GM18526 (cell line): Measurements from ENCODE around the gene KCNIP4.

Source experiments
- POLR2A ChIP-seq: IDR thresholded peaks from 3 replicates; pipeline ENCODE4 v1.6.1; 2011; ENCODE audit not compliant: insufficient read length; ENCODE audit errors: extremely low read depth

KCNIP4 gene

DNA sequence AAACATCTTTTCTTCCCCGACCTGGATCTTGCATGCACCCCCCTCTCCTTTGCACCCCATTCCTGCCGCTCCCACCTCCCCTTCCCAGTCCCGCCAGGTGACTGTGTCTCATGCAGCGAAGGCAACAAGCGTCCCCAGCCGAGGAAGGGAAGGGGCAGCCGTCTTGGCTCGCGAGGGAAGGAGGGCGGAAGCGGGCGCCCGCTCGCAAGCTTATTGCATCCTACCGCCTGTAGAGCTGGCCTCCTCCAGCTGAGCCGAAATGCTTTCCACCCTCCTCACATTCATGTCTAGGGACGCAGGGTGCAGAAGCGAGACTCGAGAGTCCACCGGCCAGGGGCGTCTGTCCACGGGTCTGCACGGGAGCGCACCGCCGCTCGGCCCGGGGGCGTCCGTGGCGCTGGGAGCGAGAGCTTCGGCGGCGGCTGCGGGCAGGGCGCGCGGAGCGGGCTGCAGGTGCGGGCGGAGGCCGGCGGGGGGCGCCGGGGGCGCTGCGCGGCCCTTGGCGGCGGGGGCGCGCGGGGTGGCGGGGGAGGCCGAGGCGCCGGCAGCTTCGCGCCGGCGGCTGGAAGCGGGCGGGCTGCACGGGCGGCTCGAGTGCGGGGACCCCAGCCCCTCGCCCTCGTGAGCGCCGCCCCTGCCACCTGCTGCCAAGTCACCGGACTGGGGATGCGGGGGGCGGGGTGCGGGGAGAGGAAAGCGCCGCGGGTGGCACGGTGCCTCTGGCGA, at the start of gene KCNIP4:
Gene KCNIP4 (minus strand): TSS at position 426 of the 726 bp plus-strand sequence.
- TF ChIP-seq POLR2A = no peak

DNA sequence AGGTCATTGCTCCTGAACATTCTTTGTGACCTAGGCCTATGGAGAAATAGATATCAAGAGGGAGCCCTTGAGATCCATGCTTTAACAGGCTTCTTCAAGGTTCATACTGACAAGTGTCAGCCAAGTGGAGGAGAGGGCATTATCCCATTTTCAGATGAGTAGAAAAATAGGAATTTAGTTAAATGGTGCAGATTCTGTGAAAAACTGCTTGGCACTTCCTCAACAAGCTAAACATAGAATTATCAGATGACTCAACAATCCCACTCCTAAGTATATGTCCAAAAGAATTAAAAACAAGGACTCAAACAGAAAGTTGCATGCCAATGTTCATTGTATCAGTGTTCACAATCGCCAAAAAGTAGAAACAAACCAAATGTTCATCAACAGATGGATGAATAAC, 43.8 kb upstream of the KCNIP4 start:
- TF ChIP-seq POLR2A = no peak

DNA sequence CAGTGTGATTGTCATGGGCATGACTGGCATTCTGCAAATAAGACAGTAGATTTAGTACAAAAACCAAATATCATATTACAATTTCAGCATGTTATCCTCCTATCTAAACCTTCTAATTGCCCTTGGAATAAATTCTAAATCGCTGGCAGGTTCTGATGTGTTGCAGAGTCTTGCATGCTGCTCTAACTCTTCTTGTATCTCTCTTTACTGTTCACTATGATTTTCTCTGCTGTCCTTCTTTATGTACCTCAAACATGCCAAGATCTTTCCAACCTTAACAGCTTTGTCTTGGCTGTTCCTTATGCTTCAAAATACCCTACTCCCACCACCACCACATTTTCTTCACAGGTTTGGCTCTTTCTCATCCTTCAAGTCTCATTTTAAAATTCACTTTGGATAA, 43.0 kb upstream of the KCNIP4 start:
- no peak for TF ChIP-seq POLR2A

DNA sequence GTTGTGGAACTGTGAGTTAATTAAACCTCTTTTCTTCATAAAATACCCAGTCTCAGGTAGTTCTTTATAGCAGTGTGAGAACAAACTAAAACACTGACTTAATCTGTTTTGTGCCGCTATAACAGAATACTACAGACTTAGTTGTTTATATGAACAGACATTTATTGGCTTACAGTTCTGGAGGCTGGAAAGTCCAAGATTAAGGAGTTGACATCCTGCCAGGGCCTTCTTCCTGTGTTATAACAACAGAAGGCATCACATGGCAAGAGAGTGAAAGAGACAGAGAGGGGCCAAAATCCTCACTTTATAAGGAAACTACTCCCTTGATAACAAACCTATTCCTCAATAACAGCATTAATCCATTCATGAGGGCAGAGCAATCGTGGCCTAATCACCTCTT, 42.5 kb upstream of the KCNIP4 start:
- TF ChIP-seq POLR2A = no peak

DNA sequence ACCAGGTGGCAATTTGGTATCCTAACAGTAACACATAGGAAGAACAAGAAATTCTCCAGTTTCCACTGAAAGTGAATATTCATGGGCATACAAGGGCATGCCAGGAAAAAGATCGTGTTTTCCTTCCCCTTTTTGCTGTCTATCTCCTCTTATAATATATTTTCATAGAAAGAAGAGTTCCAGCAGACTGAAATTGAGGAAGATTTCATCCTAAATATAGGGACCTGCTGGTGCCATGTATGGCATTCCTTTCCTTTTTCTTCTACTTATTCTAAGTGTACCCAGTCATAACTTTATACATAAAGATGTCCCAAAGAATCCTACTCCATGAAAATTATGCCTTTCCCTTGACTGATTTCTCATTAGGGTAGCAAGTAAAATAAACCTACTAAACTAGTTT, 40.8 kb upstream of the KCNIP4 start:
- no peak for TF ChIP-seq POLR2A

- no peak for TF ChIP-seq POLR2A
These were observed 37.7 kb upstream of the KCNIP4 start for GRCh38 chr4:21986307-21986706.

- no peak for TF ChIP-seq POLR2A
These were observed 33.5 kb upstream of the KCNIP4 start for GRCh38 chr4:21982087-21982486.

DNA sequence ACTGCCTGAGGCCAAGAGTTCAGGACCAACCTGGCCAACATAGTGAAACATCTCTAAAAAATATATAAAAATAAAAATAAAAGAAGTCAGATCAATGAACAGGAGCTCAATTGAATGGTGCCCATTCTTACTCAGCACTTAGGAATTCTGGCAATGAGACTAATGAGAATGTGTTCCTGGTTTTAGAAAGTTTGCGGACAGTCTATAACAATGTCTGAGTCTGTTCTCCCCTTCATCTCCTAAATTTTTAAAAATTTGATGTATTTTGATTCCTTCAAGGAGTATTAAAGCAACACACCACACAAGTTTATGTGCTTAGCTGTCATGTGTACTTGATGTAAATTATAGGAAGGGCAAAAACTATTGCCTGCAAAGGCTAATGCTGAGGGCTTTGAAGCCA, 30.6 kb upstream of the KCNIP4 start:
- TF ChIP-seq POLR2A = no peak

- no peak for TF ChIP-seq POLR2A
These were observed 27.6 kb upstream of the KCNIP4 start for GRCh38 chr4:21976166-21976565.

- TF ChIP-seq POLR2A = no peak
These were observed 25.3 kb upstream of the KCNIP4 start for GRCh38 chr4:21973850-21974249.

DNA sequence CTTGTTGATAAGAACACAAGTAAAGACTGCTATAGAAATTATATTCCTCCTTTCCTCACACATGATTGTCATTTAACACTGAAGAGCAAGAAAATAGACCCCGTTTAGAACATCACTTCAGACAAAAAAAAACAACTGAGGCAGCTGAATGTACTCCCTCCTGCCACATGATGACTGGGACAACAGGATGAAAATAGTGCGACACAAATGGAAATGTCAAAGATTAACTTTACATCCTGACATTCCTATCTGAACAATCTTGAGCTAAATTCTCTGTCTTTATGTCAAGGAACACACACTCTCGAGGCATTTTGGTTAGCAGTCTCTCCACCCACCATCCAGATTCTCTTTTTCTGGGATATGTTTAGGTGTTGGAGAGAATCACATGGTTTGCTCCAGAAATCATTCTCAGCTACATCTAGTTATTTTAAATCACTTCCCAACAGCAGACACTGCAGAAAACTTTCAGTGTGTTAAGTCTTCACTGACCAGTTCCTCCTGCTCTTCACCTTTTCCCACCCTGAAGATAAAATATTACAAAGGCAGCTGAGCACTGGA, 16.3 kb upstream of the KCNIP4 start:
- no peak for TF ChIP-seq POLR2A

GRCh38 chr4:21962691-21963090, 14.1 kb upstream of the KCNIP4 start:
- TF ChIP-seq POLR2A = no peak

GRCh38 chr4:21960793-21961192, 12.2 kb upstream of the KCNIP4 start:
- TF ChIP-seq POLR2A = no peak

DNA sequence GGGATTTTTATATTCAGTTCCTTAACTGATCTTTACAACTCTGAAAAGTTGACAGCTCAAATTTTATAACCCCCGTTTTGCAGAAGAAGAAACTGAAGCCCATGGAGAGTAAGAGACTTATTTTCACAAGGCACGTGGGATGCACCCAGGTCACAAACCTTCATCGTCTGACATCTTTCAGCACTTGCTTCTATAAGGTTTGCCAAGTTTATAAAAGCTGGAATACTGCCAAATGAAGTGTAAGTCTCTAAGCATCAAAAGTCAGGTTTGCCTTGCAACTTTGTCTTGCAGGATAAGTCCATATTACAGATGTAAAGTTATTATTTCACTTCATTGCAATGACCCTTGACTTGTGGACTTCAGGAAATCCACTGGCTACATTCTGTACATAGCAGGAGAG, 6.3 kb upstream of the KCNIP4 start:
- TF ChIP-seq POLR2A = no peak

GRCh38 chr4:21953653-21954052, 5.1 kb upstream of the KCNIP4 start:
- TF ChIP-seq POLR2A = no peak

DNA sequence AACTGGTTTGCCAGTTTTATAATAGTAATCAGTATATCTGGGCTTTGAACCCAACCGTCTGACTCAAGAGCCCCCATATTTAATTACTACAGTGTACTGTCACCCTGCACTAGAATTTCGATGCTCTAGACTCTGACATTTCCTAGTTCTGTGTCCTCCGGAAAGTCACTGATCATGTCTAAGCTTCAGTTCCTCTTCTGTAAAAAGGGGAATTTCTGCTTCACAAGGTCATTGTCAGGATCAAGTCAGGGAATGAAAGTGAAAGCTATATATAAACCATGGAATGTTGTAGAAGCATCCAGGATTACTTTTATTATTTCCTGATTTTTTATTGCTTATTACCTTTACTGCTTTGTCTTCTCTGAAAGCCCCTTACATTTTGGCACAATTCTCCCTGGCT, 4.0 kb upstream of the KCNIP4 start:
- no peak for TF ChIP-seq POLR2A

DNA sequence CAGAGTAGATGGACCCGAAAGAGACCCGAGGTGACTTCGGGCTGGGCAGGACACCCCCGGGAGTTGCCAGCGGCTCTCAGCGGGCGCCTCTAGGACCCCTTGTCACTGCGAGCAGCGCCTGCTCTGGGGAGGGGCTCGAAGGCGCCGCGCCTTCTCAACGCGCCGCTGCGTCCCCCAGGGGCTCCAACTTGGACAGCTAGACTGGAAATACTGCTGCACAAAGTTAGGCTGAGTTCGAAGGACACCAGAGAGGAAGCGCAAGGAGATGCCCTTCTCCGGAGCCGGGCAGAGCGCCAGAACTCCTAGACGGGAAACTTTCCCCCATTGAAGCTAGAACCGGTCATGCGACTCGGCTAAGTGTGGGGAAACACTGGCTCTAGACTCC, 493 bp upstream of the KCNIP4 start:
- TF ChIP-seq POLR2A = no peak
